Osteoblast (primary cell): ENCODE measurements around the gene SREK1. TPM values are rescaled to one million over a fixed set of nuclear protein-coding genes. Genes with fewer than 3 reads are reported as not detected.
A peak's percentile ranks its signal among the peaks of the same experiment; 100 is the strongest.

Experiments used
- DNase-seq: peaks from one replicate; pipeline ENCODE4 v3.0.0; 2011; ENCODE audit warnings: low spot score, mixed read lengths; ENCODE audit not compliant: insufficient read length; ENCODE audit errors: missing footprints
- H2AFZ ChIP-seq: 2 replicates; pipeline ENCODE4 v1.6.0; 2011; ENCODE audit warnings: mild to moderate bottlenecking, low read length
- H3K27ac ChIP-seq: 2 replicates; pipeline ENCODE4 v1.5.1; 2011; ENCODE audit warnings: mild to moderate bottlenecking, low read depth, low read length, moderate library complexity
- H3K27me3 ChIP-seq: 2 replicates; pipeline ENCODE4 v1.6.0; 2012; ENCODE audit warnings: mild to moderate bottlenecking, control low read depth, inconsistent platforms, low read length, moderate library complexity; ENCODE audit not compliant: insufficient read depth
- H3K36me3 ChIP-seq: 2 replicates; pipeline ENCODE4 v1.5.1; 2011; ENCODE audit warnings: mild to moderate bottlenecking, low read length, control low read depth, moderate library complexity; ENCODE audit not compliant: insufficient read depth
- H3K4me1 ChIP-seq: 2 replicates; pipeline ENCODE4 v1.5.1; 2011; ENCODE audit warnings: mild to moderate bottlenecking, low read length, control low read depth, moderate library complexity; ENCODE audit not compliant: insufficient read depth
- H3K4me2 ChIP-seq: 2 replicates; pipeline ENCODE4 v1.6.0; 2011; ENCODE audit warnings: mild to moderate bottlenecking, low read length; ENCODE audit not compliant: insufficient read depth
- H3K4me3 ChIP-seq: fragments of 200-600 bp; sonication (generic); 3 replicates; pipeline ENCODE4 v1.5.1; 2012; ENCODE audit warnings: mild to moderate bottlenecking, low read length, inconsistent platforms; ENCODE audit not compliant: insufficient read depth
- H3K79me2 ChIP-seq: 2 replicates; pipeline ENCODE4 v1.6.0; 2012; ENCODE audit warnings: mild to moderate bottlenecking, low read length, control low read depth, inconsistent platforms; ENCODE audit not compliant: insufficient read depth
- H3K9me3 ChIP-seq: 2 replicates; pipeline ENCODE4 v1.5.1; 2011; ENCODE audit warnings: low read depth, low read length, control low read depth
- H4K20me1 ChIP-seq: 2 replicates; pipeline ENCODE4 v1.6.0; 2012; ENCODE audit warnings: mild to moderate bottlenecking, low read length, control low read depth; ENCODE audit not compliant: insufficient read depth
- total RNA-seq: library from RNA; depleted of rRNA; stranded (reverse); fragments of >200 nt; gene quantifications from 2 replicates; pipeline ENCODE4 v1.2.3, GENCODE V29; 2012
- TF ChIP-seq, protein P1 (sequence below): IDR thresholded peaks from 2 replicates; pipeline ENCODE4 v1.5.1; 2011; ENCODE audit warnings: mild to moderate bottlenecking, low read depth, low read length, moderate library complexity; ENCODE audit errors: extremely low read depth

The SREK1 gene
- total RNA-seq, 1 donor = 86.5 TPM

DNA sequence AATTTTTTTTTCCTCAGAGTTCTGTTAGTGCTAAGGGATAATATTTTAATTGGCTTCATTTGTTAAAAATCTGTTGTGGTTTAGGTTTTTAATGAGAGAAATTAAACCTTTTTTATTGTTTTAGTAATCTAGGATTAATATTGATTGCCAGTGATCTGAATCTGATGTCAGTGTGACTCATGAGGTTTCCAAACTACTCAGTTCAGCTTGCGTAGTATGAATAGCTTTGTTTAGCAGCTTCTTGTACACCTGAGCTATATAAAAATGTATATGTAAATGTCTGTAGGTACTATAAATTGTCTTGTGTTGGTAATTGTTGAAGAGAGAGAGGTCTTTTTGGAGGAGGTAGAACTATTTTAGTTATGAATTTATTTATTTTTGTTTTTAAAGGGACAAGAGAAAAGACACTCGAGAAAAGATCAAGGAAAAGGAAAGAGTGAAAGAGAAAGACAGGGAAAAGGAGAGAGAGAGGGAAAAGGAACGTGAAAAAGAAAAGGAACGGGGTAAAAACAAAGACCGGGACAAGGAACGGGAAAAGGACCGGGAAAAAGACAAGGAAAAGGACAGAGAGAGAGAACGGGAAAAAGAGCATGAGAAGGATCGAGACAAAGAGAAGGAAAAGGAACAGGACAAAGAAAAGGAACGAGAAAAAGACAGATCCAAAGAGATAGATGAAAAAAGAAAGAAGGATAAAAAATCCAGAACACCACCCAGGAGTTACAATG lies 26.3 kb downstream of the SREK1 start:
- DNase-seq = no peak
- Histone ChIP-seq H3K4me1 (no peaks in the 10 kb centered on the region), H3K36me3 (peaks cover 61% of the 10 kb centered on the region), H4K20me1 (peaks cover 4% of the 10 kb centered on the region), H2AFZ (no peak overlapping the region), H3K9me3 (no peaks in the 10 kb centered on the region), H3K27ac (no peak overlapping the region), H3K4me3 (no peak overlapping the region), H3K4me2 (no peak overlapping the region), H3K79me2 (peaks cover 22% of the 10 kb centered on the region), H3K27me3 (no peaks in the 10 kb centered on the region)
- TF ChIP-seq, protein P1, sequence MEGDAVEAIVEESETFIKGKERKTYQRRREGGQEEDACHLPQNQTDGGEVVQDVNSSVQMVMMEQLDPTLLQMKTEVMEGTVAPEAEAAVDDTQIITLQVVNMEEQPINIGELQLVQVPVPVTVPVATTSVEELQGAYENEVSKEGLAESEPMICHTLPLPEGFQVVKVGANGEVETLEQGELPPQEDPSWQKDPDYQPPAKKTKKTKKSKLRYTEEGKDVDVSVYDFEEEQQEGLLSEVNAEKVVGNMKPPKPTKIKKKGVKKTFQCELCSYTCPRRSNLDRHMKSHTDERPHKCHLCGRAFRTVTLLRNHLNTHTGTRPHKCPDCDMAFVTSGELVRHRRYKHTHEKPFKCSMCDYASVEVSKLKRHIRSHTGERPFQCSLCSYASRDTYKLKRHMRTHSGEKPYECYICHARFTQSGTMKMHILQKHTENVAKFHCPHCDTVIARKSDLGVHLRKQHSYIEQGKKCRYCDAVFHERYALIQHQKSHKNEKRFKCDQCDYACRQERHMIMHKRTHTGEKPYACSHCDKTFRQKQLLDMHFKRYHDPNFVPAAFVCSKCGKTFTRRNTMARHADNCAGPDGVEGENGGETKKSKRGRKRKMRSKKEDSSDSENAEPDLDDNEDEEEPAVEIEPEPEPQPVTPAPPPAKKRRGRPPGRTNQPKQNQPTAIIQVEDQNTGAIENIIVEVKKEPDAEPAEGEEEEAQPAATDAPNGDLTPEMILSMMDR = no peak

DNA sequence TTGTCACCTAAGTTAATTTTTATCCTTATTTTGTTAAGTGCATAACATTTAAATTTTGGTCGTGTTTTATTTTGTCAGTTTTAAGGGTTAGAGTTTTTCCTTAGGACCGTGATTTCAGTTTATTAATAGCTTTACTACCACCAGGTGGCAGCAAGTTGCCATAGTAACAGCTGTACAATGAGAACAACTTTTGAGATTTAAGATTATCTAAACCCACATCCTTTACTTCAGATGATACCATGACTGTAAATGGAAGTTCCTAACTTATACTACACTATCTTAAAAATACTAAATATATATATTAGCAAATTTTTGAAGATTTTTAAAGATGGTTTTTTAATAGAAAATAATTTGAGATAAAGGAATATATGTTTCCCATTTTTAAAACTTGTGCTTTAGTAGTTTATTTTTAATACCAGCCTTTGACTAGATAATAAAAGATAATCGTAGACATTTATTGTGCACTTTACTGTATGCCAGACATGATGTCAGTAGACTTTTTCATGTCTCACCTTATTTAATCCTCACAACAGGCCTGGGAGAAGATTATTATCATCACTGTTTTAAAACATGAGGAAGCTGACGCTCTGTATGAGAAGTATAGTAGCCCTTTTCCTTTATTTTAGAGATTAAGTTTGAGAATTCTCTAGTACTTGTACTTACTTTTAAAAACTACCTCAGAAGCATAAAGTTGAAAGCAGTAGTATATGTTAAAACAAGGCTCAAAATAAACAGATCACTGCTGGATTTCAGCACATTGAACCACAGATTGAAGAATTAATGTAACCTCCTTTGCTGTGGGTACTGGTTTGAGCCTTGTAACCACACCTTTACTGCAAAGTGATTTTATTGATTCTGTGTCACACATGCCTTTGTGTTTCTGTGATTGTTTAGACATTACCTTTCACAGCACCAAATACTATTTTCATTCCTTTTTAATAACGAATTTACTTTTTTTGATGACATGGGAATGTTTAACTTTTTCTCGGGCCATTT lies 27.5 kb downstream of the SREK1 start:
- peak overlapping the region; percentile 27 for H3K27ac ChIP-seq
- TF ChIP-seq, protein P1 = peak; percentile 55
- no peak for DNase-seq

DNA sequence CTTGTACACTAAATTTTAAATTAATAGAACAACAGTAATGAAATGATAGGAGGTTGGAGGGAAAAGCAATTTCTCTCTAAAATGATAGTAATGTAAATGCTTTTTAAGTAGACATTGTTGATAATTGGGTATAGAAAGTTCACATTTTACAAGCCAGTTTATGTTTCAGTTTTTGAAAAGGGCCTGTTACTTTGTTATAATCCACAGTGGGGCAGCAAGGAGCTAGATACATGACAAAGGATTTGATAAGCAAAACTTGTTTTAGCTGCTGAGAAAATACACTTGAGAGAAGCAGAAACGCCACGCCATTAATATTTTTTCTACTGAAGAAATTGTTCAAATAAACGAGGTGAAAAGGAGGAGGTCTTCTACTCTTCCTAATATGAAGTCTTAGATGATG lies 30.2 kb downstream of the SREK1 start:
- Histone ChIP-seq H3K9me3 (no peaks in the 10 kb centered on the region), H3K4me2 (no peak overlapping the region), H2AFZ (no peak overlapping the region), H3K4me3 (no peak overlapping the region), H3K27me3 (no peaks in the 10 kb centered on the region), H3K79me2 (peaks cover 30% of the 10 kb centered on the region), H4K20me1 (peaks cover 5% of the 10 kb centered on the region), H3K27ac (no peak overlapping the region), H3K36me3 (peaks cover 62% of the 10 kb centered on the region), H3K4me1 (no peaks in the 10 kb centered on the region)
- no peak for DNase-seq
- TF ChIP-seq, protein P1 = peak; percentile 47

More for the DNA sequence above, 27.5 kb downstream of the SREK1 start:
- H4K20me1 ChIP-seq = peaks cover 4% of the 10 kb centered on the region
- H3K9me3 ChIP-seq = no peaks in the 10 kb centered on the region
- no peak overlapping the region for H3K4me3 ChIP-seq
- peaks cover 26% of the 10 kb centered on the region for H3K79me2 ChIP-seq
- H3K36me3 ChIP-seq = peaks cover 58% of the 10 kb centered on the region
- no peak overlapping the region for H2AFZ ChIP-seq
- H3K27me3 ChIP-seq = no peaks in the 10 kb centered on the region
- H3K4me1 ChIP-seq = no peaks in the 10 kb centered on the region
- H3K4me2 ChIP-seq = no peak overlapping the region

- no peak for DNase-seq
- H3K36me3 ChIP-seq = peaks cover 50% of the 10 kb centered on the region
Observed at GRCh38 chr5:66178799-66179198, 34.7 kb downstream of the SREK1 start.

More at GRCh38 chr5:66178799-66179198, 34.7 kb downstream of the SREK1 start:
- Histone ChIP-seq H3K79me2 (peaks cover 20% of the 10 kb centered on the region), H3K9me3 (no peaks in the 10 kb centered on the region), H4K20me1 (peaks cover 5% of the 10 kb centered on the region), H3K4me1 (no peaks in the 10 kb centered on the region), H3K4me3 (no peak overlapping the region), H3K27ac (no peak overlapping the region), H3K4me2 (no peak overlapping the region), H2AFZ (no peak overlapping the region), H3K27me3 (no peaks in the 10 kb centered on the region)
- TF ChIP-seq, protein P1 = no peak
